ENCODE measurements around the gene HNF1B.
"Not testable (repeated sequence)": the region's sequence is repeated elsewhere in the genome, so short reads cannot be mapped to it uniquely, and the experiment has no call there.

Gene HNF1B, protein sequence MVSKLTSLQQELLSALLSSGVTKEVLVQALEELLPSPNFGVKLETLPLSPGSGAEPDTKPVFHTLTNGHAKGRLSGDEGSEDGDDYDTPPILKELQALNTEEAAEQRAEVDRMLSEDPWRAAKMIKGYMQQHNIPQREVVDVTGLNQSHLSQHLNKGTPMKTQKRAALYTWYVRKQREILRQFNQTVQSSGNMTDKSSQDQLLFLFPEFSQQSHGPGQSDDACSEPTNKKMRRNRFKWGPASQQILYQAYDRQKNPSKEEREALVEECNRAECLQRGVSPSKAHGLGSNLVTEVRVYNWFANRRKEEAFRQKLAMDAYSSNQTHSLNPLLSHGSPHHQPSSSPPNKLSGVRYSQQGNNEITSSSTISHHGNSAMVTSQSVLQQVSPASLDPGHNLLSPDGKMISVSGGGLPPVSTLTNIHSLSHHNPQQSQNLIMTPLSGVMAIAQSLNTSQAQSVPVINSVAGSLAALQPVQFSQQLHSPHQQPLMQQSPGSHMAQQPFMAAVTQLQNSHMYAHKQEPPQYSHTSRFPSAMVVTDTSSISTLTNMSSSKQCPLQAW

DNA sequence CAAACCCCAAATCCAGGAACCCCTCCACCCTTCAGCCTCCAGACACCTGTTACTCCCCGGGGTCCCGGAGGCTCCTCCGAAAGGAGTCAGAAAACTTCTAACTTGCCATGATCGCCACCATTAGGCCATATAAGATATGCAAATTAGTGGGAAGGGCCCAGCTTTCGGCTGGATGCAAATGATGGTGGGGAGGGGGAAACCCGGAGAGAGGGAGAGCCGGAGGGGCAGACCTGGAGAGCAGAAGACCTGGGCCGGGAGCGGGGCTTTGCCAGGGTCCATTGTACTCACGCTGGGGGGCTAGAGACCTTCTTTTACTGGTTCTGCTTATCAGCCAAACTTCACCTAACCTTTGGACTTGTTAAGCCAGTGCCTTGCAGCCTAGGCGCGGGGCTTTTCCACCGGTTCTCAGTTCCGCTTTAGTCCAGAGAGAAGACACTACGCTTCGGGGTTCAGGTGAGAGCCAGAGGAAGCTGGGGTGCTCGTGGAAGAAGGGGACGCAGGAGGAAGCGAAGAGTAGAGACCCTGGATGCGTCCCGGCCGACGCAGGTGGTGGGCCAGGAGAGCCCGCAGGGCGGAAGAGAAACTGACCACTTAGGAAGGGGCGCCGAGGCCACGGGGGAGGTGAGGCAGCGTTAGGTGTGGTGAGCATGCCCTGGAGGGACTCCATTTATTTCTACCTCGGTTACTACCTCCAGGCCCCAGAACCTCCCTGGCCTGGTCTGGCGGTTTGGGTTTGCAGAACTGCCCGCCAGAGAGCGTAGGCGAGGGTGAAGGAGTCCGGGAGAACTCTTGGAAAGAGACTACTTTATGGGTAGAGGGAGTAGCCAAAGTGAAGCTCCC, at the start of gene HNF1B:
TSS of gene HNF1B (minus strand) at position 99 of the 840 bp plus-strand sequence. CDS start 175 bp downstream, outside the sequence.
- DNase-seq: no peak

DNA sequence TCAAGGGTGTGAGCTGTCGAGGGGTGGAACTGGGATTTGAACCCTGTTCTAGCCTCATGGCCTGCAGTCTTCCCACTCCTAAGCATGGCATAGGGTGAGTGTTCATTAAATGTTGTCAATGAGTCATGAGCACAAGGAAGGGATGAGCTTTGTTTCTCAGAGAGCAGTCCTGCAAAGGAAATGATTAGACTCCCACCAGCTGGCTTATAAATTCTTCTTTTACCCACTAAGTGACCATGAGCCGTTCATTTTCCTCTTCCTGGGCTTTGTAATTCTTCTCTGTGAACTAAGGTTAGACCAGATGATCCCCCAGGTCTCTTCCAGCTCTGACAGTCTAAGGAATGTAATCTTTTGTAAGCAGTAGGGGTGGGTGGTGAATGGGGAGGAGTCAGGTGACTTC, 47.9 kb upstream of the HNF1B start:
- no peak for DNase-seq

- DNase-seq: no peak
Observed at GRCh38 chr17:37791447-37792399, 46.9 kb upstream of the HNF1B start.

- DNase-seq: no peak
Observed at GRCh38 chr17:37789771-37790541, 45.1 kb upstream of the HNF1B start.

GRCh38 chr17:37789021-37789565, 44.2 kb upstream of the HNF1B start:
- no peak for DNase-seq

DNA sequence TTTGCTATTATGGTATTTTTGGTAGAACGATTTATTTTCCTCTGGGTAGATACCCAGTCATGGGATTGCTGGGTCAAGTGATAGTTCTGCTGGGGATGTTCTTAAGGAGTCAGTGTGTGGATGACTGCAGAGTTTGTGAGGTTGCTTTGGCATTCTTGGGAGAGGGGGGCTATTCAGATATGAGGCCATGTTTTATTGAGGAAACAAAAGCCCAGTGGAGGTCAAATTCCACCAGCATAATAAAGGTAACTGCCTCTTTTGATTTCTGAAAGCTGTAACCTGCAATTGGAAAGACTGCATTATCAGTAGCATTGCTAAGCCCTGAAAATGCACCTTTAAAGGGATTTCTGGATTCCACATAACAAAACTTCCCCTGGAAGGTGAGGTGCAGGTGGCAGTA, 43.7 kb upstream of the HNF1B start:
- DNase-seq: no peak

DNA sequence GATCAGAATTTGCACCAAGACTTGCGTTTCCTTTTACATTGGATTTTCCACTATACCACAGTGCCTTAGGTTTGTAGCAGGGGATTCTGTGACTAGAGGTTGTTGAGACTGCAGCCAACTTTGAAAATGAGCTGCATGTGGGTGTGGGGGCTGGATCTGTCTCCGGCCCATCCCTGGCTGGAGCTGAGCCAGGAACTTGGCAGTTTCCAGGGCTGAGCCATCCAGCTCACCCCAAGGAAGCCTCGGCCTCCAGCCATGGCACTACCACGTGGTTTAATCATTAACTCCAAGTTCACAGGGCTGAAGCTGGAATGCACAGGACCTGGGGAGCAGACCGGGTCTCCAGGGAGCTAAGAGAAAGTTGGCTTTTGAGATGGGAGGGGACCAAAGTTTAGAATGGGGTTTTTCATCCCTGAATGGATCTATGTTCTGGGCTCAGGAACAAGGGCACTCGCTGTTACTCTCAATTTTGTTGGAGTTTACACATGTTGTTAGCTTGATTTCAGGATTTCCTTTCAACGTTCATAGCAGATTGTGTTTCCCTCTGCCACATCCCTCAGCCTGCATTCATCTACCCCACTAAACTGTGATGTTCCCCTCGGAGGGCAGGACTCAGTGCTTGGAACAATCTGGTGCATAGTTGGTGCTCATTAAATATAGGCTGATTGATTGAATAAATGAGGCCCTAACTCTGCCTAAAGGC, 42.3 kb upstream of the HNF1B start:
- no peak for DNase-seq

DNA sequence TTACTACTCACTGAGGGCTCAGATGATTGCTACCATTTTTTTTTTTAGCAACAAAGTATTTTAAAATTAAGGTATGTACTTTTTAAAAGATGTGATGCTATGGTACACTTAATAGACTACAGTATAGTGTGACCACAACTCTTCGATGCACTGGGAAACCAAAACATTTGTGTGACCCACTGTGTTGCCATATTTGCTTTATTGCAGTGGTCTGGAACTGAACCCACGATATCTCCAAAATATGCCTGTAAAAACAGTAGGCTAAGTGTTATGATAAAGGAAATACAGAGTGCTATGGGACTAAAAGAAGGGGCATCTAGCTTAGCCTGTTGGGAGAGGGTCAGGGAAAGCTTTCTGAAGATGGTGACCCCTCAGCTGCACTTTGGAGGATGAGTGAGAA, 41.6 kb upstream of the HNF1B start:
- DNase-seq: no peak

DNA sequence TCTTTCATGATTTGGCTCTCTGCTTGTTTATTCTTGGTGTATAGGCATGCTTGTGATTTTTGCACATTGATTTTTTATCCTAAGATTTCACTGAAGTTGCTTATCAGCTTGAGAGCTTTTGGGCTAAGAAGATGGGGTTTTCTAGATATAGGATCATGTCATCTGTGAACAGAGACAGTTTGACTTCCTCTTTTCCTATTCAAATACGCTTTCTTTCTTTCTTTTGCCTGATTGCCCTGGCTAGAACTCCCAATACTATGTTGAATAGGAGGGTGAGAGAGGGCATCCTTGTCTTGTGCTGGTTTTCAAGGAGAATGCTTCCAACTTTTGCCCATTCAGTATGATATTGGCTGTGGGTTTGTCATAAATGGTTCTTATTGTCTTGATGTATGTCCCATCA, 37.6 kb upstream of the HNF1B start:
- DNase-seq: not testable (repeated sequence)

- no peak for DNase-seq
Observed at GRCh38 chr17:37781451-37781850, 36.6 kb upstream of the HNF1B start.

DNA sequence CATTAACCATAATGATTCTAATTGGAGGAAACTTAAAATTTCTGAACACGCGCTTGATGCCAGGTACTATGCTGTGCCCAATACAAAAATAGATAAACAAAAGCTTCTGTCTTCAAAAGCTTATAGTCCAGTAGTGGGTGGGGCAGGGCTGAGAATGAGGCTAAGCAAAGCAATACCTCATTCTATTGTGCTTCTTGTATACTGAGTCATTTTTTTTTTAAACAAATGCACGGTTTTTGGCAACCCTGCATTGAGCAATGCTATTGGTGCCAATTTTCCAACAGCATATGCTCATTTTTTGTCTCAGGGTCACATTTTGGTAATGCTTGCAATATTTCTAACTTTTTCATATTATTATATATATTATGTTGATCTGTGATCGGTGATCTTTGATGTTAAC, 34.7 kb upstream of the HNF1B start:
- DNase-seq: no peak

- DNase-seq: no peak
Observed at GRCh38 chr17:37774504-37774903, 29.6 kb upstream of the HNF1B start.

- DNase-seq: no peak
Observed at GRCh38 chr17:37772982-37773381, 28.1 kb upstream of the HNF1B start.

GRCh38 chr17:37770631-37771518, 26.0 kb upstream of the HNF1B start:
- DNase-seq: peak; percentile 44

DNA sequence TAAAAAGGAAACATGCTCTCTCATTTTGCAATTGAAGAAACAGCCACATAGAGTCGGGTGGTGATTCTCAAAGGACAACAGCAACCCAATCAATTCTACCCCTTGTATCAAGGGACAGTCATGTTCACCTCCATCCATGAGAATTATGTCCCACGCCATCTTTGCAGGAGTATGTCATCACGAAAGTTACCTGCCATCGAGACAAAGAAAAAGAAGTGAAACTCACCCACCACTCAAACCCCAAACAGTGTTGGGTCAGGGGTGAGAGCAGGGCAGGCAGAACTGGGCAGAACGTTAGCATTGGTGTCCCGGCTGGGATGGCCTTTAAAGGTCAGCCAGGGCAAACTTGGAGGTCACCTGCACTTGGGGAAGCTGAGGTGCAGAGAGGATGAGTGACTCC, 24.2 kb upstream of the HNF1B start:
- DNase-seq: no peak

DNA sequence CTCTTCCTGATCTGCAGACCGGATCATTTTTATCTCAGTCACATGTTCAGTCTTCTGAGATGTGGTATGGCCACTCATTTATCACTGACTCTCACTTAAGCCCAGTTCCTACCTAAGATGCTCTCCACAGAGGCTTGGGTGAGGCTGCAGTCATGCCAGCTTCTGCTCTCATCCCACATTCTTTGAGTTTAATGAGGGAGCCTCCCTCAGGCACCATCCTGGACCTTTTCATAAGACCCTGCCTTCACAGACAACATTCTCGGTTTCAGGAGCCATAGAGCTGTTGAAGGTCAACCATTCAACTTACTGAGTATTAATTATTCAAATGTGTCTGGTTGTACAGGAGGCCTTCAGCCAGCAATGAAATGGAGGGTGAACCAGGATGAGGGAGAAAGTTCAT, 23.6 kb upstream of the HNF1B start:
- no peak for DNase-seq

- no peak for DNase-seq
Observed at GRCh38 chr17:37766971-37767370, 22.1 kb upstream of the HNF1B start.

GRCh38 chr17:37764383-37764782, 19.5 kb upstream of the HNF1B start:
- DNase-seq: no peak

- DNase-seq: no peak
Observed at GRCh38 chr17:37762666-37763065, 17.8 kb upstream of the HNF1B start.

- no peak for DNase-seq
Observed at GRCh38 chr17:37761961-37762360, 17.1 kb upstream of the HNF1B start.
